H9 (cell line): ENCODE measurements around the gene CDK11A. TPM values are rescaled to one million over a fixed set of nuclear protein-coding genes. Genes with fewer than 3 reads are reported as not detected.

Source experiments
- DNase-seq: peaks from one replicate; pipeline ENCODE4 v3.0.0-alpha.2; 2017
- H2AFZ ChIP-seq: one replicate; pipeline ENCODE4 v1.6.1; 2013; ENCODE audit warnings: mild to moderate bottlenecking, low read length, control low read depth, moderate library complexity
- H2AK5ac ChIP-seq: 2 replicates; pipeline ENCODE4 v1.6.1; 2013; ENCODE audit warnings: low read length, control low read depth, mixed read lengths; ENCODE audit not compliant: insufficient read length
- H2BK120ac ChIP-seq: one replicate; pipeline ENCODE4 v1.6.1; 2013; ENCODE audit warnings: low read depth, mild to moderate bottlenecking, low read length, control low read depth, inconsistent platforms; ENCODE audit not compliant: poor library complexity, severe bottlenecking
- H2BK12ac ChIP-seq: 2 replicates; pipeline ENCODE4 v1.6.1; 2013; ENCODE audit warnings: low read length, control low read depth, mixed read lengths, low read depth; ENCODE audit not compliant: insufficient read length
- H2BK15ac ChIP-seq: 2 replicates; pipeline ENCODE4 v1.6.1; 2013; ENCODE audit warnings: low read depth, low read length, control low read depth
- H2BK20ac ChIP-seq: one replicate; pipeline ENCODE4 v1.6.1; 2013; ENCODE audit warnings: low read depth, mild to moderate bottlenecking, low read length, control low read depth, inconsistent platforms; ENCODE audit not compliant: poor library complexity, severe bottlenecking
- H2BK5ac ChIP-seq: 2 replicates; pipeline ENCODE4 v1.6.1; 2013; ENCODE audit warnings: low read length, control low read depth, mixed read lengths; ENCODE audit not compliant: insufficient read length
- H3K14ac ChIP-seq: 2 replicates; pipeline ENCODE4 v1.6.1; 2013; ENCODE audit warnings: low read length, control low read depth; ENCODE audit not compliant: insufficient read depth
- H3K18ac ChIP-seq: 2 replicates; pipeline ENCODE4 v1.6.1; 2013; ENCODE audit warnings: low read depth, mild to moderate bottlenecking, mixed read lengths, low read length, control low read depth; ENCODE audit not compliant: insufficient read length
- H3K23ac ChIP-seq: 2 replicates; pipeline ENCODE4 v1.6.1; 2013; ENCODE audit warnings: low read length, control low read depth, mixed read lengths, low read depth; ENCODE audit not compliant: insufficient read length
- H3K23me2 ChIP-seq: 2 replicates; pipeline ENCODE4 v1.6.1; 2013; ENCODE audit warnings: low read depth, mild to moderate bottlenecking, mixed read lengths, low read length, control low read depth; ENCODE audit not compliant: insufficient read length, poor library complexity, severe bottlenecking
- H3K27ac ChIP-seq: 2 replicates; pipeline ENCODE4 v1.5.1; 2013; ENCODE audit warnings: low read length, control low read depth, mixed read lengths, low read depth; ENCODE audit not compliant: insufficient read length
- H3K27me3 ChIP-seq: 2 replicates; pipeline ENCODE4 v1.6.1; 2013; ENCODE audit warnings: low read length, control low read depth, inconsistent platforms; ENCODE audit not compliant: insufficient read depth
- H3K4ac ChIP-seq: 2 replicates; pipeline ENCODE4 v1.6.1; 2013; ENCODE audit warnings: low read depth, mild to moderate bottlenecking, control low read depth, inconsistent platforms, low read length, moderate library complexity
- H3K4me1 ChIP-seq: 2 replicates; pipeline ENCODE4 v1.6.1; 2013; ENCODE audit warnings: low read length, control low read depth, inconsistent platforms; ENCODE audit not compliant: insufficient read depth
- H3K4me2 ChIP-seq: 2 replicates; pipeline ENCODE4 v1.6.1; 2013; ENCODE audit warnings: low read length, control low read depth, mixed read lengths; ENCODE audit not compliant: insufficient read length, insufficient read depth
- H3K56ac ChIP-seq: 2 replicates; pipeline ENCODE4 v1.6.1; 2013; ENCODE audit warnings: low read depth, mild to moderate bottlenecking, mixed read lengths, low read length, control low read depth; ENCODE audit not compliant: insufficient read length
- H3K79me1 ChIP-seq: 2 replicates; pipeline ENCODE4 v1.6.1; 2013; ENCODE audit warnings: low read depth, mild to moderate bottlenecking, moderate library complexity, low read length, control low read depth, inconsistent platforms; ENCODE audit not compliant: insufficient read depth, poor library complexity, severe bottlenecking
- H3K79me2 ChIP-seq: 2 replicates; pipeline ENCODE4 v1.6.1; 2013; ENCODE audit warnings: low read length, control low read depth, inconsistent platforms; ENCODE audit not compliant: insufficient read depth
- H3K9ac ChIP-seq: 2 replicates; pipeline ENCODE4 v1.6.1; 2013; ENCODE audit warnings: low read length, control low read depth, mixed read lengths; ENCODE audit not compliant: insufficient read length; ENCODE audit errors: extremely low read depth
- H3K9me3 ChIP-seq: one replicate; pipeline ENCODE4 v1.6.1; 2013; ENCODE audit warnings: low read depth, low read length, inconsistent platforms; ENCODE audit not compliant: control insufficient read depth
- H3T11ph ChIP-seq: one replicate; pipeline ENCODE4 v1.6.1; 2013; ENCODE audit warnings: mild to moderate bottlenecking, low read length, control low read depth, inconsistent platforms
- H4K20me1 ChIP-seq: one replicate; pipeline ENCODE4 v1.6.1; 2013; ENCODE audit not compliant: control insufficient read depth, insufficient read length, insufficient read depth
- H4K5ac ChIP-seq: 2 replicates; pipeline ENCODE4 v1.6.1; 2013; ENCODE audit warnings: low read depth, mild to moderate bottlenecking, mixed read lengths, low read length, control low read depth; ENCODE audit not compliant: insufficient read length
- H4K8ac ChIP-seq: replicated peaks from 2 replicates; pipeline ENCODE4 v1.6.1; 2013; ENCODE audit warnings: low read length, control low read depth, mixed read lengths, low read depth; ENCODE audit not compliant: insufficient read length
- H4K91ac ChIP-seq: 2 replicates; pipeline ENCODE4 v1.6.1; 2013; ENCODE audit warnings: low read depth, mild to moderate bottlenecking, moderate library complexity, mixed read lengths, low read length, control low read depth; ENCODE audit not compliant: insufficient read length
- H3K27ac Mint-ChIP-seq, 3 experiments: 2 replicates in 2 of 3; 3 replicates in 1 of 3; pipeline ENCODE4 v1.8.0; 2020 to 2021; ENCODE audit warnings: mixed read lengths in 3 of 3, mild to moderate bottlenecking in 1 of 3, moderate library complexity in 1 of 3
- H3K27me3 Mint-ChIP-seq: 2 replicates; pipeline ENCODE4 v1.8.0; 2021; ENCODE audit warnings: low read depth, mild to moderate bottlenecking, moderate library complexity, mixed read lengths
- H3K36me3 Mint-ChIP-seq, 3 experiments: 2 replicates in 2 of 3; 3 replicates in 1 of 3; pipeline ENCODE4 v1.8.0; 2020 to 2021; ENCODE audit warnings: low read depth in 3 of 3, mixed read lengths in 3 of 3; ENCODE audit not compliant: insufficient read depth in 1 of 3
- H3K4me1 Mint-ChIP-seq, 2 experiments: 2 replicates each; pipeline ENCODE4 v1.8.0; 2020; ENCODE audit warnings: mixed read lengths in 2 of 2
- H3K4me3 Mint-ChIP-seq, 2 experiments: 2 replicates in 1 of 2; 3 replicates in 1 of 2; pipeline ENCODE4 v1.8.0; 2020 to 2021; ENCODE audit warnings: mild to moderate bottlenecking in 2 of 2, mixed read lengths in 2 of 2, moderate library complexity in 1 of 2
- H3K9me3 Mint-ChIP-seq, 2 experiments: 2 replicates in 1 of 2; 3 replicates in 1 of 2; pipeline ENCODE4 v1.8.0; 2020; ENCODE audit warnings: mild to moderate bottlenecking in 2 of 2, mixed read lengths in 2 of 2, moderate library complexity in 1 of 2
- WGBS: extraction: QIAGEN DNeasy Blood & Tissue Kit; methylation state at CpG from one replicate; pipeline ENCODE4 v1.1.7; 2013; ENCODE audit warnings: missing lambda C conversion rate, low lambda C conversion rate, mixed read lengths; ENCODE audit not compliant: insufficient read length; ENCODE audit errors: extremely low coverage; 5-methylcytosine and 5-hydroxymethylcytosine counted together
- total RNA-seq: library from RNA; stranded (reverse); gene quantifications from 2 replicates; pipeline ENCODE4 v1.2.1, GENCODE V29; 2021
- TF ChIP-seq, protein P1 (sequence below): fragments of 200-600 bp; sonication (generic); conservative IDR thresholded peaks from 3 replicates; pipeline ENCODE4 v1.8.0; 2021; ENCODE audit warnings: antibody characterized with exemption, mild to moderate bottlenecking

Gene CDK11A
- total RNA-seq, 1 experiment from 2014 or later: 49.5 TPM

DNA sequence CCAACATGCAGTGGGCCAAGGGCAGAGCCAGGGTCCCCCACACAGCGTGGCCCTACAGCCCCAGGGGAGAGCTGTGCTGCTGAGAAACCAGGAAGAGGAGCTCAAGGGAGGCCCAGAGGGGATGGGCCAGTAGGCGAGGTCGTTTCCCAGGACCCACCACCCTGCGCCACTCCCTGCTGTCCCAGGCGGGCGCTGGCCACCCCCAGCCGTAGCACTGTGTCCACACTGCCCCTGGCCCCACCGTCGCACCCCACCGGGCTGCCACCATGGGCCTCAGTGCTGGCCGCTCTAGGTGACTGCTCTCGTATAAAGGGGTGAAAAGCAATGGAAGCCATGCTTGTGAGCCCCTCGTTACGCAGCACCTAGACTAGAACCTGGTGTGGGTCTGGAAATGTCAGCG is 31.7 kb upstream of the CDK11A start:
- no peak overlapping the region for H2BK120ac ChIP-seq
- H4K91ac ChIP-seq: no peak overlapping the region
- no peaks in the 10 kb centered on the region for H4K20me1 ChIP-seq
- no peak overlapping the region for H4K5ac ChIP-seq
- Mint-ChIP-seq H3K4me3 (no peak overlapping the region), H3K9me3 (no peaks in the 10 kb centered on the region; a peak in 1 of 5 replicates), H3K27ac (no peak overlapping the region), H3K36me3 (peaks cover 30 to 69% (median 62%) of the 10 kb centered on the region in 3 experiments; a peak in 6 of 7 replicates), H3K27me3 (no peaks in the 10 kb centered on the region; the same call in 1 of the 2 replicates), H3K4me1 (no peaks in the 10 kb centered on the region; a peak in 2 of 4 replicates)
- H3K14ac ChIP-seq: no peak overlapping the region
- H3K9ac ChIP-seq: no peak overlapping the region
- no peaks in the 10 kb centered on the region for H3K9me3 ChIP-seq
- H3K27me3 ChIP-seq: no peaks in the 10 kb centered on the region
- no peak for DNase-seq
- H2BK20ac ChIP-seq: no peak overlapping the region
- H3T11ph ChIP-seq: no peak overlapping the region
- H3K56ac ChIP-seq: no peak overlapping the region
- TF ChIP-seq, protein P1, sequence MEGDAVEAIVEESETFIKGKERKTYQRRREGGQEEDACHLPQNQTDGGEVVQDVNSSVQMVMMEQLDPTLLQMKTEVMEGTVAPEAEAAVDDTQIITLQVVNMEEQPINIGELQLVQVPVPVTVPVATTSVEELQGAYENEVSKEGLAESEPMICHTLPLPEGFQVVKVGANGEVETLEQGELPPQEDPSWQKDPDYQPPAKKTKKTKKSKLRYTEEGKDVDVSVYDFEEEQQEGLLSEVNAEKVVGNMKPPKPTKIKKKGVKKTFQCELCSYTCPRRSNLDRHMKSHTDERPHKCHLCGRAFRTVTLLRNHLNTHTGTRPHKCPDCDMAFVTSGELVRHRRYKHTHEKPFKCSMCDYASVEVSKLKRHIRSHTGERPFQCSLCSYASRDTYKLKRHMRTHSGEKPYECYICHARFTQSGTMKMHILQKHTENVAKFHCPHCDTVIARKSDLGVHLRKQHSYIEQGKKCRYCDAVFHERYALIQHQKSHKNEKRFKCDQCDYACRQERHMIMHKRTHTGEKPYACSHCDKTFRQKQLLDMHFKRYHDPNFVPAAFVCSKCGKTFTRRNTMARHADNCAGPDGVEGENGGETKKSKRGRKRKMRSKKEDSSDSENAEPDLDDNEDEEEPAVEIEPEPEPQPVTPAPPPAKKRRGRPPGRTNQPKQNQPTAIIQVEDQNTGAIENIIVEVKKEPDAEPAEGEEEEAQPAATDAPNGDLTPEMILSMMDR: no peak
- no peak overlapping the region for H2AFZ ChIP-seq
- H2BK5ac ChIP-seq: no peak overlapping the region
- no peak overlapping the region for H3K4ac ChIP-seq
- peaks cover 6% of the 10 kb centered on the region for H3K79me1 ChIP-seq
- H3K23ac ChIP-seq: no peak overlapping the region
- H4K8ac ChIP-seq: no peak overlapping the region
- no peaks in the 10 kb centered on the region for H3K4me1 ChIP-seq
- no peak overlapping the region for H3K4me2 ChIP-seq
- H2BK15ac ChIP-seq: no peak overlapping the region
- no peaks in the 10 kb centered on the region for H3K23me2 ChIP-seq
- no peaks in the 10 kb centered on the region; the same call in 1 of the 2 replicates for H3K79me2 ChIP-seq
- no peak overlapping the region for H3K27ac ChIP-seq
- no peak overlapping the region for H3K18ac ChIP-seq
- no peak overlapping the region for H2BK12ac ChIP-seq
- no peak overlapping the region for H2AK5ac ChIP-seq
- no CpG with 5 or more reads among the region's 15 CpGs for WGBS
